AG08395 (cell line): ENCODE measurements around the gene RAB7A.

Experiments
- DNase-seq: peaks from one replicate; pipeline ENCODE4 v3.0.0; 2012; ENCODE audit warnings: mixed read lengths, low spot score

RAB7A gene

DNA sequence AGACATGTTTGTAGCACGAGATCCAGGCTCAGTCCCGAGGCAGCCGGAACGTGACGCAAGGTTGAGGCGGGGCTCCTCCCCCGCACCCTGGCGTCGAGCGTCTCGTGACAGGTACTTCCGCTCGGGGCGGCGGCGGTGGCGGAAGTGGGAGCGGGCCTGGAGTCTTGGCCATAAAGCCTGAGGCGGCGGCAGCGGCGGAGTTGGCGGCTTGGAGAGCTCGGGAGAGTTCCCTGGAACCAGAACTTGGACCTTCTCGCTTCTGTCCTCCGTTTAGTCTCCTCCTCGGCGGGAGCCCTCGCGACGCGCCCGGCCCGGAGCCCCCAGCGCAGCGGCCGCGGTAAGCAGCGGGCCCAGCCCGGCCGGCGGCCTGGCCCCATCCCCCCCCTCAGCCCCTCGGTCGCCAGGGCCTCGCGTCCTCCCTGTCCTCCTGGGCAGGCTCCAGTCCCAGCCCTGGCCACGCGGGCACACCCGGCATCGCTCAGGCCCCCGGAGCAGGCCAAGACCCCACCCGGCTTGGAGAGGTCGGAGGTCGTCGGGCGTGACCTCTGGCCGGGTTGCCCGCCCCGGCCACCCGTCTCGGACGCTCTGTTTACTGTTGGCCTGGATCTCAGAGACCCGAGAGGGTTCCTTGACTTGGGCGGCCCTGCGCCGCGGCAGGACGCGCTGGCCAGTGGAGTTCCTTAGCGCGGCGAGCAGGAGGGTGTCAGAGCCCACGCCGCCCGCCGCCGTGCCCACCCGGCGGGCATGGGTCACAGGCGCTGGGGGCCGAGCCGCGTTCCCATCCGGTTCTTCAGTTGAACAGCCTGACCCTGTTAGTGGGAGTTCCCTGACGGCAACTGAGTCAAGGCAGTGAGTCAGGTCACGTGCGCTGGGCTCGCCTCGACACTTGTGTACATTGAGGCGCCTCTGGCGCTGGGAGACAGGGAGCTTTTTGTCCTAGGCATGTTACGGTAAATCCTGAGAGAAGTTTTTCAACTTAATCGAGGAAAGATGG, at the start of gene RAB7A:
Gene RAB7A (plus strand): TSS at position 161 of the 994 bp plus-strand sequence. CDS start 69,185 bp downstream, outside the sequence.
- DNase-seq, result peak; percentile 98

DNA sequence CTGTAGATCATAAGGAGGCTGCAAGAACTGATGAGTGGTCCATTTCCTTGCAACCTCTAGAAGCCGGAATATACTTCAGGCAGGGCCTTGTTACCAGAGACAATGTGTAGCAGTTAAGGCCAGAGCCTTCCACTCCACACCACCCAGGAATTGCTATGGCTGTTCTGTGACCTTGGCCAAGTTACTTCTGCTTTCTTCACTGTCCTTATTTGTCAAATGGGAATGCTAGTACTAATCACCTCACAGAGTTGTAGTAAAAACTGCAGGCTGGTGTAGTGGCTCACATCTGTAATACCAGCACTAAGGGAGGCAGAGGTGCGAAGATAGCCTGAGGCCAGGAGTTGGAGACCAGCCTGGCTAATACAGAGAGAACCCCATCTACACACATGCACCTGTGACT, 46.6 kb upstream of the RAB7A start:
- no peak for DNase-seq

DNA sequence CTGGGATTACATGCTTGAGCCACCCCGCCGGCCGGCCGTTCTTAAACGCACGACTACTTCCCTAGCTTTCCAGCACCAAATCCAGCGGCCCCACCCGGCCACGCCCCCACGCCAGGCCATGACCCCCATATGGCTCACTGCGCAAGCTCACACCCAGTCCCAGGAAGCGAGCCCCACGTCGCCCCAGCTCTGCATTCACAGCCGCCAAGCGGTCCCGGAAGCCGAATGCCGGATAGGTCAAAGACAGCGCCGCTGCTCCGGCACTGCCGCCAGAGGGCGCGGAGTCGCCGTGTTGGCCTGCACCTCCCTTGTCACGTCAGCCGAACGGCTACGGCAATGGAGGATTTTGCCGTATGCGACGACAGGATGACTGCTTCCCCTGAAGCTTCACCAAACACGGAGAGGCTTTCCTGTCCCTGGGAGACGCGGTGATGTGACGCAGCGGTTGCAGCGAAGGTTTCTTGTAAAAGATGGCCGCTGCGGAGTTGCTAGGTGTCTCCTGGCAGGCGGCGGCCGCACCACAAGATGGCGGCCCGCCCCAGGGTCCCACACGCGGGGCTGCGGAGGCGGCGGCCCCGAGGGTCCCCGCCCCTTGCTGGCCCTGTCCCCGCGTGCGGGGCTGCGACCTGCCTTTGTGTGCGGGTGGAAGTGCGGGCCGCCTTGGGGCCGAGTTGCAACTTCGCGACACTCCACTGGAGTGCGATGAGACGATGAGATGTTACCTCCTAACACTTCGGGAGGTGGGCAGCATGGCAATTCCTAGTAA, 45.2 kb upstream of the RAB7A start:
- DNase-seq, result peak; percentile 99

DNA sequence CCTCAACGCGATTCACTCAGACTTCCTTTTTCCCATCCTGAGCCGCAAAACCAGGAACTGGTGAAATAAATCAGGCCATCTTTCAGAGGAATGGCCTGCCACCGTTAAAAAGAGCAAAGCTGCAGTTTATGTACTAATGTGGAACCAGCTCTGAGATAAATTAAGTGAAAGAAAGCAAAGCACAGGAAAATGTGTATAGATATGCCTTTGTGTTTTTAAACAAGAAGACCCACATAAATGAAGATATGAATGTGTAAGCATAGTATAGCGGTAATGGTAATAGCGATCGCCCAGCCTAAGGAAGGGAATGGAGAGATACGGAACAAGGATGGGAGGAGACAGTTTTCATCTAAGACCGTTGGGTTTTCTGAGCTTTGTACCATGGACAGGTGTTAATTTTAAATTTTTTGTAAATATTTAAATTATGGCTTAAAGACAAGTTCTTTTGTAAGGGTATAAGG, 44.6 kb upstream of the RAB7A start:
- DNase-seq, result no peak

DNA sequence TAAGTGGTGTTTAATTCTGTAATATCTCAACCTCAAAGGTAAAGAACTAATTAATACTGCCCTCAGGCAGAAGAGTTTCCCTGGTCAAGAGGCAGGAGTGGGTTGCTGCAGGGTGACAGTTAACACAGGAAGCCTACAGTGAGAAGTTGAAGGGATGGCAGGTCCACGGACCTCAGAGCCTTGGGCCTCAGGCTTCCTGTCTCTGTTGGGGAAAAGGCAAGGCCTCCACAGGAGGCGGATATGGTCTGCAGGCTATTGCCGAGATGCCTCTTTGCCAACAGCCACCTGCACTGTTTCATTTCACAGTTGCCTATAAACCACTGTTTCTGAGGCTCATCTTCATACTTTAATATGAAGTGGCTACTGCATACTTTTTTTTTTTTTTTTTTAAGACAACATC, 42.0 kb upstream of the RAB7A start:
- no peak for DNase-seq

DNA sequence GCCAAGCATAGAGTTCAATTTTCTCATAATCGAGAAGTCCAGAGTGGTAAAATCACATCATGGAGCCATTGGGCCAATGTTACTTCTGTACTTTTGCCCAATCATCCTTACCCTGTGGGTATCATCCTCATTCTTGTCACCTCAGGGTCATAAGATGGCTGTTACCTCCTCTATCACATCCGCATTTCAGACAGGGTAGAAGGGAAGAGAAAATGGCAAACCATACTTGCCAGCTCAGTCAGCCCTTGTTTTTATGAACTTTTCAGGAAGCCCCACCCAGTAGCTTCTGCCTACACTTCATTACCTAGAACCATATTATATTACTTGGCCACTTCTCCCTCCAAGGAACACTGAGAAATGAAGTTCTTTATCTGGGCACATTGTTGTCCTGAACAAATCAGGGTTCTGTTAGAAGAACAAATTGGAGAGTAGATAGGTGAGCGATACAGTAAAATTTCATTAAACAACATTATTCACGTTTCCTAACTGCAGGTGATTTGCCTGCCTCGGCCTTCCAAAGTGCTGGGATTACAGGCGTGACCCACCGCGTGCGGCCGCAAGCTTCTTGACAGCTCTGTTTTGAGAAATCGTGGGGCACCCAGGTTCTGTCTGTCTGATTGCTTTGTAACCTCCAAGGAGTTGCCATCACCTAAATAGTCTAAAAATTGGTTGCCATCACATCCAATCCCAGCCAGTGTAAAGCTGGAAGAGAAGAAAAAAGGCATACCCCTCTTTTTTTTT, 40.8 kb upstream of the RAB7A start:
- DNase-seq, result no peak

DNA sequence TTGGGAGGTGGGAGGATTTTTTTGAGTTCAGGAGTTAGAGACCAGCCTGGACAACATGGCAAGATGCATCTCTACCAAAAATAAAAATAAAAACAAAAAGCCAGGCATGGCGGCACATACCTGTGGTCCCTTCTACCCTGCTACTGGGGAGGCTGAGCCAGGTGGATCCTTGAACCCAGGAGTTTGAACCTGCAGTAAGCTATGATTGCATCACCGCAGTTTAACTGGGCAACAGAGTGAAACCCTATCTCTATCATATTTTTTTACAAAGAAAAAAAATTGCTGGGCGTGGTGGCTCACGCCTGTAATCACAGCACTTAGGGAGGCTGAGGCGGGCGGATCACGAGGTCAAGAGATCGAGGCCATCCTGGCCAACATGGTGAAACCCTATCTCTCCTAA, 39.5 kb upstream of the RAB7A start:
- DNase-seq, result no peak

DNA sequence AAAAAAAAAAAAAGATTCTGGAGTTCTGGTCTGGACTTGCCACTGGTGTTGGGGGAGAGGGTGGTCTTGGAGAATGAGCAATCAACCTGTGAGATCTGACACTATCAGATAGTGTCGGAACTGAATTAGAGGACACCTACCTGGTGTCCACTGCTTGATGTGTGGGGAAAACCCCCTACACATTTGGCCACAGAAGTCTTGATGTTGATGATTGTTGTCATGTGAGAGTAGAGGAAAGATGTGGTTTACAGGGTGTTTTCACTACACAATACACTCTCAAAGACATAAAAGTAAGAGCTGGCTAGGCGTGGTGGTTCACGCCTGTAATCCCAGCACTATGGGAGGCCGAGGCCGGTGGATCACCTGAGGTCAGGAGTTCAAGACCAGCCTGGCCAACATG, 36.9 kb upstream of the RAB7A start:
- DNase-seq, result no peak

DNA sequence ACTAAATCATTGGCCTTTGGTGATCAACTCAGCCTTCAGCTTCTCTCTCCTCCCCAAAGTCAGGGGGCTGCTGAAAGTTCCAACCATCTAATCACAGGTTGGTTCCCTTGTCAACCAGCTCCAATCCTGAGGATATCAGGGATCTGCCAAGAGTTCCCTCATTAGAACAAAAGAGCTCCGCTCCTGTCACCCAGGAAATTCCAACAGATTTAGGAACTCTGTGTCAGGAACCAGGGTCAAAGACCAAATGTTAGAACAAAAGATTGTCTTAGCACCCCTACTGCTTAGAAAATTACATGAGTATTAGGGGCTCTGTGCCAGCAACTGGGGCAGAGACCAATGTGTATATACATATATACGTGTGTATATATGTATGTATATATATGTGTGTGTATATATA, 32.3 kb upstream of the RAB7A start:
- no peak for DNase-seq

DNA sequence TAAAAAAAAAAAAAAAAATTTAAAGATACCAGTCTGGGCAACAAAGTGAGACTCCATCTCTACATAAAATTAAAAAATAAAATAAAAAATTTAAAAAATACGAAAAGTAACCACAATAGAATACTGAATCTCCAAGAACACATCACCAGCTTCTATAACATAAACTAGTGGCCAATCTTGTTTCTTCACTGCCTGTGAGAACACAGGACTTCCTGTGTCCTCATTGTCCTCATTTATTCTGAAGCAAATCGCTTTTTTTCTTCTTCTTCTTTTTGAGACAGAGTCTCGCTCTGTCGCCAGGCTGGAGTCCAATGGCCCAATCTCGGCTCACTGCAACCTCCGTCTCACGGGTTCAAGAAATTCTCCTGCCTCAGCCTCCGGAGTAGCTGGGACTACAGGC, 28.6 kb upstream of the RAB7A start:
- DNase-seq, result no peak

DNA sequence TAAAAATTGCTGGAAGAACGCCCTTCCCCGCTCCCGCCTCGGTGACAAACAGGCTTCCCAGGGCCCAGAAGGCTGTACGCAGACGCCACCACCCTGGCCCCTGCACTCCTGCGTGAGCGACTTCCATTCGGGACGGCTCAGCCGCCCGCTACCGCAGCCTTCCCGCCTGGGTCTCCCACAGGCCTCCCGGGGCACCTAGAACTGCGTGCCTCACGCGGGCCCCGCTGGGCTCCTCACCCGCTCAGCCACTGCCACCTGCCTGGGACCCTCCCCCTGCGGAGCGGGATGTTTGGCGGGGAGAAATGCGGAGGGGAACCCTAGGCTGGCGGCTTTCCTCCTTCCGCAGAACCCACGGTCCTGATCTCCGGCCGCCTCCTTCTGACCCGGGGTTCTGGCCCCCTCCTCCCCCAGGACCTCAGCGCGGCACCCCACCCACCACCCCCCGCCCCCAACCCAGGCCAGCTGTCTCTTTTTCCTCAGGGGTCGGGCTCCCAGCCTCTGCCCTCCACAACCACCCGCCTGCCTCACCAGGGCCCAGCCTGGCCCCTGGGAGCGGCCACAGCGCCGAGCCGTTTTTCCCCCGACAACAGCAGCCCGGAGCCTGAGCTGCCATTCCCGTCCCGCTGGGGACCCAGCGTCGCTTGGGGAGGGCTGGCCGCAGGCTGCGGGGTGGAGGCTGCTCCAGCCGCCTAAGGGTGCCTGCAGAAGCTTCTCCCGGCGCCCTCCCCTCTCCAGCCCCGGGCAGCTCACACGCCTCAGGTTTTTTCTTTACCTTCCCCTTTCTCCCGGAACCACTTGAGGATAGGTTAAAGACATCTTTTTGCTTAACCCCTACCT, 27.6 kb upstream of the RAB7A start:
- peak; percentile 72 for DNase-seq

DNA sequence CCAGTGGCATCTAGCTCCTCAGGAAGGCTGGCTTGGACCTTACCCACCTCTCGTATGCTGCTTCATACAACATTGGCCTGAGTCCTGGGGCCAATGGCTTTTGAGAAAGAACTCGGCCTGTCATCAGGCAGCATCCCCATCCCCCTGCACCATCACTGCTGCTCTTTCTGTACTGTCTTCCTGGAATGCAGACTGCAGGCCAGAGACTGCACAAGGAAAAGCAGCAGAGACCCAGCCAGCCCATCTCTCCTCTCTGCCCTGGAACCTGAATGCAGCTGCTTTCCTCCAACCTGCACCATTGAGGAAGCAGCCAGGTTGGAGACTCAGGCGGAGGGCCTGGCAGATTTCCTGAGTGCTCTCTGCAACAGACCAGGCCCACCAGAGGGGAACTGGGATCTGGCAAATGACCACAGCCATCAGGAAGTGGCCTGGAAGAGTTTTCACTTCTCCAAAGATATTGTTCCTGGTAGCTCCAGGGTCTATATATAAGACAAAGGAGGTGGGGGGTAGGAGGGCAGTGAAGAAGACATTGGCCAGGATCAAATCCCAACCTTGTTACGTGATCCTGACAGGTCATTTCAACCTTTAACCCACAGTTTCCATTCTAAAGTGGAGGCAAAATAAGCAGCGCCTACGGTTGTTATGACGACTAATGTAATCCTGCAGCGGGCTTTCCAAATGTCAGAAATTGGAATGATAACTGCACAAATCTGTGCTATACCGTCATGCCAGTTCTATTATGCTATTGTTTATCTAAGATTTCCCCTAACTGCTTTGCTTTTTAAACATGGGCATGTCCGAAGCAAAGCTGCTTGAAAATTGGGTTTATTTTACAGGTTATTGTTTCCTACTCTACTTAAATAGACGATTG, 24.4 kb upstream of the RAB7A start:
- no peak for DNase-seq

DNA sequence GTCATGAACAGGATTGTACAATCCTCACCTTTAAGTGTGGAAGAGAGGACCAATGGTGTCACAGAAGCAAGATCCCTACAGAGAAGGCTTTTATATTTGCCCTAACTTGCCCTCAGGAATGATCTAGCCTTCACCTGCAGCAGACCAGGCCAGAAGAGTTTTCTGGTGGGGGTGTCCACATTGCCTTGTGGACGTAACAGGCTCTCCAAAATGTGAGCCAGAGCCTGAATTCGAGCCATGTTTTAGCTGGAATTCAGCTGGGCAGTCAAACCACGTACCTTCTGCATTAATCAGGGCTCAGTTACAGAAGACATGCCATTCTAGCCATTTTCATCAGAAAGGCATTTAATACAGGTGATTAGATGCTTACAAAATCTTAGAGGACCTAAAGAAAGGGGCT, 23.6 kb upstream of the RAB7A start:
- DNase-seq, result no peak

DNA sequence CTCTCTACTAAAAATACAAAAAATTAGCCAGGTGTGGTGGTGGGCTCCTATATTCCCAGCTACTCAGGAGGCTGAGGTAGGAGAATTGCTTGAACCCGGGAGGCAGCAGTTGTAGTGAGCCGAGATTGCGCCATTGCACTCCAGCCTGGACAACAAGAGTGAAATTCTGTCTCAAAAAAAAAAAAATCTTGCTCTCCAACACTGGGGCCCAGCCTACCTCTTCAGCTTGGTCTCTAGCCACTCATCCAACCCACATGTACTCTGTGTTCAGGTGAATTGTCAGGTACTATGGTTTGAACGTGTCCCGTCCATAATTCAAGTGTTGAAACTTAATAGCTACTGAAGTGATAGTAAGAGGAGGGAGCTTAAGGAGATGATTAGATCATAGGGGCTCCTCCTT, 22.4 kb upstream of the RAB7A start:
- no peak for DNase-seq

DNA sequence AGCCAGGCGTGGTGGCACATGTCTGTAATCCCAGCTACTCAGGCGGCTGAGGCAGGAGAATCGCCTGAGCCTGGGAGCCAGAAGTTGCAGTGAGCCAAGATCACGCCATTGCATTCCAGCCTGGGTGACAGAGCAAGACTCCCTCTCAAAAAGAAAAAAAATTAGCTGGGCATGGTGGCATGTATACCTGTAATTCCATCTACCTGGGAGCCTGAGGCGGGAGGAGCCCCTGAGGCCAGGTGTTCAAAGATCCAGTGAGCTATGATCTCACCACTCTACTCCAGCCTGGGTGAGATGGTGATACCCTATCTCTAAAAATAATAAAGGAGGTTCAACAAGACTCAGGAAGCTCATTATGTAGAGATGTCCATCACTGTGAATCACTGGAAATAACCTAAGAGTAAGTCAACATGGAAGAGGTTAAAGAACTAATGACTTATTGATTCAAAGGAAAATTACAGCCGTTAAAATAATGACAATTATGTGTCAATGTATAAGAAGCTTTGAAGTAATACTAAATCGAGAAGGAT, 19.8 kb upstream of the RAB7A start:
- DNase-seq, result no peak

DNA sequence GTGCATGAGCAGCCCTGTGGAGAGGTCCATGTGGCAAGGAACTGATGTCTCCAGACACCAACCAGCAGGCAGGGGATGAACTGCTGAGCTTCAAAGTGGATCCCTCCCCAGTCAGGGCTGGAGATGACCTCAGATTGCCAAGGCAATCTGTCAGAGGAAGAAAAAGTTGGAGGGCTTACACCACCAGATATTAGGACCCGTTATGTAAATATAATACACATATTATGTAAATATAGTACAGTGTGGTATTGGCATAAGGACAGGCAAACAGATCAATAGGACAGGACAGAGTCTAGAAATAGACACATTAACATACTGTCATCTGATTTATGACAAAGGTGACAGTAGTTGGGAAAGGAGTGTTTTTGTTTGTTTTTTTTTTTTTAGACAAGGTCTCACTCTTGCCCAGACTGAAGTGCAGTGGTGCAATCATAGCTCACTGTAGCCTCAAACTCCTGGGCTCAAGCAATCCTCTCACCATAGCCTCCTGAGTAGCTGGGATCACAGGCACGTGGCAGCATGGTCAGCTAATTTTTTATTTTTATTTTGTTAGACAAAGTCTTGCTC, 18.0 kb upstream of the RAB7A start:
- no peak for DNase-seq

DNA sequence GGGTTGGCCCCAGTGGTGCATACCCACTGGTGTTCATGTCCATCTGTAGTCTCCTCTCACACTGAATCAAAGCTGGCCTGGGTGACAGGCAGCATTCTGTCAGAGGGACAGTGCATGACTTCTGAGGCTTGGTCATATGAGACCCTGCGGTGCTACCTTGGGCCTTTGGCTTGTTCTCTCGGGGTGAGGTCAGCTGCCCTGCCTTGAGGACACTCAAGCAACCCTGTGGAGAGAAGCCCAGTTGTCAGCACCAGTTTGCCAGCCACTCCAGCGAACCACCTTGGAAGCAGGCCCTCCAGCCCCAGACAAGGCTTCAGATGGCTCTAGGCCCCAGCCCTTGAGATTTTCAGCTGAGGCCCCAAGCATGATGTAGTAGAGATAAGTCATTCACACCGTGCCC, 16.9 kb upstream of the RAB7A start:
- DNase-seq, result no peak

DNA sequence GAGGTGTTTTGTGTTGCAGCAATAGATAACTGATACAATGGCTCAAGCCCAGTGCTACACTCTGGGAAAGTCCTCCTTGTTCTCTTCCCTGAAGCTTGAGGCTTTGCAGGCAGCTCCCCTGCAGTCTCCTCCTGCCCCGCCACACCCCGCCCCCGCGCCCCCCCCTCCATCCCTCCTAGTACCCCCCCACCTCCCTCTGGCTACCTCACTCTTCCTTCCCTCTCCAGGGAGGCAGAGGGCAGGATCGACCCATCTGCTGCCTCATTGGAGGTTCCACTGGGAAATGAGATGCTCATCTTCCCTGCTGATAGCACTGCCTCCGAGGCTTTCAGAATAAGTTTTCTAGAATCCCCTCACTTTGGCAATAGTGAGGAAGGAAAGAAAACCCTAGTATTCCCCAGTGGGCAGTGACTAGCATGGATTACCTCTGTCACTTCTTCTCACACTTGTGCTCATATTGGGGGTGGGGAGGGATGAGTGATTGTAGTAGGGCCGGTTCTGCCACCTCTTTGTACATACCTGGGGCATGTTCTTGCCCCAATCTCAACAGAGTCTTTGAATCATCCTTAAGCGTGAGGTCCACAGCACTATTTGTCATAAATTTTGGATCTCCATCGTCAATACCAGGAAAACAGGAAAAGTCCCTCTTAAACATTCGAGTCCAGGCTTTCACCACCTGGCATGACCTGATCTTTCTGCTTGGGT, 16.3 kb upstream of the RAB7A start:
- DNase-seq, result no peak

DNA sequence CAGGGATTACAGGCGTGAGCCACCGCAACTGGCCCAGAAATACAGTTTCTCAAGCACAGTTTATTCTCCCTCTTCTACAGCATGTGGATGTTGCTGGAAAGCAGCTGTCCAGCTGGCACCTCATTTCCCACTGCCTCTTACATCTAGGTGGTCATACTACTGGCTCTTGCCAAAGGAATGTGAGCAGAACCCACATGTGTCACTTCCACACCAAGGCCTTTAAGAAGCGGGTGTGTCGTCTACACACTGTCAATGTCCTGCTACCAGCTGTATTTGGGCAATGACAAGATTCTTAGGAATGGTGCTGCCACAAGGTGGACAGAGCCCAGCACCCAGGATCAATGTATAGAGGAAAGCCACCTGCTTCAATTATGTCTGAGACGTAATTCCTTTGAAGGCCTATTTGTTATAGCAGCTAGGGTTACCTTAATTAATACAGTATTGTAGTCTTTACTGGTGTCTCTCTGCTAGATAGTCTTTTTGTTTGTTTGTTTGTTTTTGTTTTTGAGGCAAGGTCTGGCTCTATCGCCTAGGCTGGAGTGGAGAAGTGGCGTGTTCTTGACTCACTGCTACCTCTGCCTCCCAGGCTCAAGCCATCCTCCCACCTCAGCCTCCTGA, 15.1 kb upstream of the RAB7A start:
- no peak for DNase-seq
